B cell (primary cell): ENCODE measurements around the gene WDR35. TPM values are rescaled to one million over a fixed set of nuclear protein-coding genes. Genes with fewer than 3 reads are reported as not detected.

ENCODE experiments used
- ATAC-seq: fragments of 200-7000 bp; cut with Tn5 transposase; one replicate; pipeline ENCODE4 v1.10.0; 2021; ENCODE audit warnings: low read depth, mild to moderate bottlenecking, moderate number of reproducible peaks, moderate library complexity
- CTCF ChIA-PET: fragments of 350-600 bp; sonication (Branson Sonifier 250); formaldehyde crosslinking; loops from one replicate; lab custom pipeline; 2021; ENCODE audit warnings: antibody characterized with exemption, inconsistent platforms; lab: Charles Lee
- POLR2A ChIA-PET: fragments of 350-600 bp; sonication (Branson Sonifier 250); formaldehyde crosslinking; loops from one replicate; lab custom pipeline; 2021; ENCODE audit warnings: antibody characterized with exemption; lab: Charles Lee
- DNase-seq: peaks from one replicate; pipeline ENCODE4 v3.0.0; 2013
- H2AFZ ChIP-seq: 2 replicates; pipeline ENCODE4 v1.6.1; 2012; ENCODE audit warnings: mild to moderate bottlenecking, low read depth, low read length; ENCODE audit not compliant: insufficient read depth, poor library complexity, severe bottlenecking
- H3K27ac ChIP-seq, 2 donors: 1 replicate in 1 of 2; 2 replicates in 1 of 2; pipeline ENCODE4 v1.5.1; 2012 to 2013; ENCODE audit warnings: low read length in 2 of 2, mild to moderate bottlenecking in 2 of 2, moderate library complexity in 1 of 2
- H3K27me3 ChIP-seq, 4 experiments: fragments of 200-600 bp in 1 of 4; sonication (generic) in 1 of 4; replicated peaks in 1 of 4; 1 replicate in 2 of 4; 2 replicates in 2 of 4; pipeline versions ENCODE4 v1.6.1 to v1.7.0; 2013 to 2016; ENCODE audit warnings: low read length in 3 of 4, mild to moderate bottlenecking in 2 of 4, mixed read lengths in 1 of 4, moderate library complexity in 1 of 4; ENCODE audit not compliant: insufficient read depth in 4 of 4, control insufficient read depth in 3 of 4; ENCODE audit errors: control extremely low read depth in 1 of 4
- H3K36me3 ChIP-seq, 2 experiments: replicated peaks in 1 of 2; 1 replicate in 1 of 2; 2 replicates in 1 of 2; pipeline versions ENCODE4 v1.6.1 to v1.7.1; 2013; ENCODE audit warnings: low read length in 1 of 2; ENCODE audit not compliant: insufficient read depth in 2 of 2, control insufficient read depth in 1 of 2; ENCODE audit errors: control extremely low read depth in 1 of 2, extremely low read depth in 1 of 2
- H3K4me1 ChIP-seq, 2 donors: fragments of 200-600 bp in 1 of 2; sonication (generic) in 1 of 2; 1 replicate in 1 of 2; 2 replicates in 1 of 2; pipeline versions ENCODE4 v1.5.1 to v1.6.1; 2013 to 2017; ENCODE audit warnings: low read length in 2 of 2; ENCODE audit not compliant: control insufficient read depth in 2 of 2, insufficient read depth in 2 of 2
- H3K4me2 ChIP-seq: replicated peaks from 2 replicates; pipeline ENCODE3; 2012; ENCODE audit warnings: mild to moderate bottlenecking, low read depth, low read length; ENCODE audit not compliant: poor library complexity, severe bottlenecking
- H3K4me3 ChIP-seq, 5 experiments: fragments of 200-600 bp in 1 of 5; sonication (generic) in 1 of 5; 1 replicate in 3 of 5; 2 replicates in 2 of 5; pipeline versions ENCODE4 v1.5.1 to v1.7.0; 2011 to 2016; ENCODE audit warnings: low read length in 4 of 5, mild to moderate bottlenecking in 4 of 5, low read depth in 2 of 5, control low read depth in 1 of 5, moderate library complexity in 1 of 5; ENCODE audit not compliant: insufficient read depth in 1 of 5; ENCODE audit errors: control extremely low read depth in 1 of 5, extremely low read depth in 1 of 5
- H3K79me2 ChIP-seq: fragments of 200-600 bp; sonication (generic); one replicate; pipeline ENCODE4 v1.6.0; 2016; ENCODE audit warnings: low read length; ENCODE audit not compliant: control insufficient read depth, insufficient read depth
- H3K9ac ChIP-seq: fragments of 200-600 bp; sonication (generic); 2 replicates; pipeline ENCODE4 v1.6.1; 2017; ENCODE audit warnings: mild to moderate bottlenecking, low read length, moderate library complexity
- H3K9me3 ChIP-seq, 3 donors: one replicate each; pipeline versions ENCODE4 v1.6.1 to v1.7.1; 2013; ENCODE audit warnings: low read length in 2 of 3; ENCODE audit not compliant: control insufficient read depth in 2 of 3, insufficient read depth in 1 of 3; ENCODE audit errors: control extremely low read depth in 1 of 3
- H4K20me1 ChIP-seq: 2 replicates; pipeline ENCODE4 v1.6.0; 2012; ENCODE audit warnings: mild to moderate bottlenecking, low read length; ENCODE audit not compliant: insufficient read depth, control insufficient read depth, poor library complexity, severe bottlenecking
- H3K27ac Mint-ChIP-seq: one replicate; pipeline ENCODE4 v1.8.0; 2021; ENCODE audit warnings: mixed read lengths
- H3K27me3 Mint-ChIP-seq: one replicate; pipeline ENCODE4 v1.8.0; 2021; ENCODE audit warnings: mixed read lengths
- H3K4me1 Mint-ChIP-seq: one replicate; pipeline ENCODE4 v1.8.0; 2021; ENCODE audit warnings: mixed read lengths
- H3K4me3 Mint-ChIP-seq: one replicate; pipeline ENCODE4 v1.8.0; 2021; ENCODE audit warnings: mixed read lengths
- H3K9me3 Mint-ChIP-seq: one replicate; pipeline ENCODE4 v1.8.0; 2022; ENCODE audit warnings: mixed read lengths; ENCODE audit not compliant: insufficient read depth
- EZH2 ChIP-seq: IDR thresholded peaks from 2 replicates; pipeline ENCODE4 v1.6.1; 2012; ENCODE audit warnings: borderline replicate concordance, low read depth, mild to moderate bottlenecking, moderate library complexity, low read length; ENCODE audit not compliant: insufficient read depth, poor library complexity, severe bottlenecking
- WGBS: methylation state at CpG from one replicate; pipeline ENCODE4 v1.1.5; 2013; ENCODE audit warnings: missing lambda C conversion rate; ENCODE audit not compliant: insufficient coverage; 5-methylcytosine and 5-hydroxymethylcytosine counted together
- intact Hi-C: fragments of 100-400 bp; cut with micrococcal nuclease; formaldehyde crosslinking; loops from one replicate; pipeline ENCODE4 v1.10.0; 2022
- polyA plus RNA-seq: library from polyadenylated mRNA; depleted of rRNA; stranded (reverse); fragments of >200 nt; gene quantifications from 2 replicates; pipeline ENCODE4 v1.2.3, GENCODE V29; 2012
- total RNA-seq, 2 donors: library from RNA; stranded (reverse); fragments of 120-200 nt in 1 of 2; gene quantifications; 1 replicate in 1 of 2; 2 replicates in 1 of 2; pipeline versions ENCODE4 v1.2.3 to v1.2.4, GENCODE V29; 2013 to 2022
- TF ChIP-seq, protein P1 (sequence below): fragments of 200-600 bp; IDR thresholded peaks from one replicate; pipeline ENCODE4 v1.8.0; 2022; ENCODE audit warnings: antibody characterized with exemption, mild to moderate bottlenecking

Gene WDR35
- total and polyA plus RNA-seq, 2 donors (not counting 1 experiment from before 2014, with no cell fraction given): 2.4 to 9.4 TPM

DNA sequence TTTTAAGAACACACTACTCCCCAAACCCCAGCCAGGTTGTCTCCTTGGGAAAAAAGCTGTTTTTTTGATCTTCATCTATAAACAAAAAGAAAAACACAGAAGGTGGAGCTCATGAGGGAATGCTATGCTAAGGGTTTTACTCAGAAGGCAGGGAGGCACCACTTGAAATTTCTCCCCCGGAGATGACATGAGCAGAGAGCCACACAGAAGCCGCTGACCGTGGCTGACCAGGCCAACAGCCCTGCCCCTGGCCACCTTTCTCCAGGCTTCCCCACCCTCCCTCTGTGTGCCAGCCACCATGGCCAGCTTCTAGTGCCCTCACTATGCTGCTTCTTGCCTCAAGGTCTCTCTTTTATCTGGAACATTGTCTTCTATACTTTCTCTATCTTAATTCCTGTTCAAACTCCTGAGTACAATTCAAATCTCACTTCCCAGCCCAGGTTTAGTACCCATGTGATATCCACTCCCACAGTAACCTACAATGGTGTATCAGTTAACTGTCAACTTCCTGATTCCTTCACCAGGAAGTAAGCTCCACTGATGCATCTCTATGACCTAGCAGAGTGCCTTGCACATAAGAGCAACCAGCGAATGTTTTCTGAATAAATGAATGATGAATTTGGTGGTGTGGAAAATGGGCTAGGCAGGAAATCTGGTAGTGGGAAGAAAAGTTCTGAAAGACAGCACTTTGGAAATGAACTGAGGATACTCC is 46.2 kb upstream of the WDR35 start:
- Histone ChIP-seq H3K9me3 (no peaks in the 10 kb centered on the region), H3K27ac (peak overlapping the region; percentile 30 to 65), H2AFZ (no peak overlapping the region), H3K4me2 (peak overlapping the region; percentile 26), H3K36me3 (peaks cover 13 to 87% of the 10 kb centered on the region in 2 experiments), H3K27me3 (no peaks in the 10 kb centered on the region), H4K20me1 (peaks cover 24% of the 10 kb centered on the region), H3K4me3 (no peak overlapping the region), H3K4me1 (peaks cover 11 to 12% of the 10 kb centered on the region in 2 donors), H3K79me2 (peaks cover 27% of the 10 kb centered on the region), H3K9ac (no peak overlapping the region)
- TF ChIP-seq, protein P1, sequence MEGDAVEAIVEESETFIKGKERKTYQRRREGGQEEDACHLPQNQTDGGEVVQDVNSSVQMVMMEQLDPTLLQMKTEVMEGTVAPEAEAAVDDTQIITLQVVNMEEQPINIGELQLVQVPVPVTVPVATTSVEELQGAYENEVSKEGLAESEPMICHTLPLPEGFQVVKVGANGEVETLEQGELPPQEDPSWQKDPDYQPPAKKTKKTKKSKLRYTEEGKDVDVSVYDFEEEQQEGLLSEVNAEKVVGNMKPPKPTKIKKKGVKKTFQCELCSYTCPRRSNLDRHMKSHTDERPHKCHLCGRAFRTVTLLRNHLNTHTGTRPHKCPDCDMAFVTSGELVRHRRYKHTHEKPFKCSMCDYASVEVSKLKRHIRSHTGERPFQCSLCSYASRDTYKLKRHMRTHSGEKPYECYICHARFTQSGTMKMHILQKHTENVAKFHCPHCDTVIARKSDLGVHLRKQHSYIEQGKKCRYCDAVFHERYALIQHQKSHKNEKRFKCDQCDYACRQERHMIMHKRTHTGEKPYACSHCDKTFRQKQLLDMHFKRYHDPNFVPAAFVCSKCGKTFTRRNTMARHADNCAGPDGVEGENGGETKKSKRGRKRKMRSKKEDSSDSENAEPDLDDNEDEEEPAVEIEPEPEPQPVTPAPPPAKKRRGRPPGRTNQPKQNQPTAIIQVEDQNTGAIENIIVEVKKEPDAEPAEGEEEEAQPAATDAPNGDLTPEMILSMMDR: no peak
- TF ChIP-seq EZH2: no peak
- Mint-ChIP-seq H3K27me3 (no peaks in the 10 kb centered on the region), H3K4me3 (peak overlapping the region; percentile 16), H3K4me1 (peaks cover 30% of the 10 kb centered on the region), H3K27ac (peak overlapping the region; percentile 83), H3K9me3 (no peaks in the 10 kb centered on the region)
- DNase-seq: peak; percentile 51
- peak; percentile 58 for ATAC-seq
- WGBS: no CpG with 5 or more reads among the region's 4 CpGs
- ChIA-PET CTCF (interaction anchor here (1.4 to 3.0 kb wide), 2 partner anchors 12 to 21 kb away, joined by 3 to 28 read pairs; no protein-coding TSS in a partner anchor), POLR2A (interaction anchor here (1.0 kb wide), 1 partner anchor 15 kb away, joined by 4 read pairs; the partner anchor contains the start of gene LAPTM4A)
- intact Hi-C loops: no loop called here

DNA sequence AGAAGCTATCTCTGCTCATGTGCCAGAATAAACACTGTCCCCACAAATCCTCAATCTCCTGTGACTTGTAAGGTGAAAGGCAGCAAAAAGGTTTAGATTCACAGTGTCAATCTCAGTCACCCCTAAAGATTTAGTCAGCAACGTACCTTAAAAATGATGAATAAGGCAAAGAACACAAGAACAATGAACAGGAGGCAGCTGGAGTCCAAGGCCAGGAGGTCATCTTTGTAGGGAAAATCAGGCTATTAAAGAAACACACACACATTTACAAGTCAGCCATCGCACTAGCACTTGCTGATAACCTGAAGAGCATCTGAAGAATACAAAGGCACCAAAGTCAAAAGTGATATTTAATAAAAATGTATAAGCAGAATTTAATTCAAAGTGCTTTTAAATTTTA is 44.9 kb upstream of the WDR35 start:
- ChIA-PET POLR2A (interaction anchor here (1.0 kb wide), 1 partner anchor 15 kb away, joined by 3 read pairs; no protein-coding TSS in a partner anchor), CTCF (interaction anchor here (0.6 to 3.0 kb wide), 3 partner anchors 13 to 20 kb away, joined by 3 to 28 read pairs (median 4); no protein-coding TSS in a partner anchor)
- H3K4me2 ChIP-seq: no peak overlapping the region
- no peaks in the 10 kb centered on the region for H3K27me3 Mint-ChIP-seq
- H3K4me1 ChIP-seq: peaks cover 11 to 12% of the 10 kb centered on the region in 2 donors
- no peaks in the 10 kb centered on the region for H3K9me3 ChIP-seq
- H2AFZ ChIP-seq: no peak overlapping the region
- intact Hi-C loops: no loop called here
- H3K27ac Mint-ChIP-seq: no peak overlapping the region
- TF ChIP-seq EZH2: no peak
- TF ChIP-seq, protein P1: no peak
- H3K36me3 ChIP-seq: peaks cover 6 to 82% of the 10 kb centered on the region in 2 experiments
- H3K27ac ChIP-seq: peak overlapping the region in 1 of 2 donors; percentile 65
- H3K4me3 Mint-ChIP-seq: no peak overlapping the region
- WGBS: no CpG with 5 or more reads among the region's 2 CpGs
- H3K79me2 ChIP-seq: peaks cover 19% of the 10 kb centered on the region
- DNase-seq (no peak), ATAC-seq (no peak)
- H3K4me1 Mint-ChIP-seq: peaks cover 28% of the 10 kb centered on the region
- H3K27me3 ChIP-seq: no peaks in the 10 kb centered on the region
- no peaks in the 10 kb centered on the region for H3K9me3 Mint-ChIP-seq
- H3K9ac ChIP-seq: no peak overlapping the region
- H4K20me1 ChIP-seq: peaks cover 14% of the 10 kb centered on the region
- H3K4me3 ChIP-seq: no peak overlapping the region
